Skin of body (tissue), 2 donors: Measurements from ENCODE around the gene MED23. TPM values are rescaled to one million over a fixed set of nuclear protein-coding genes. Genes with fewer than 3 reads are reported as not detected.
"Not testable (repeated sequence)": the region's sequence is repeated elsewhere in the genome, so short reads cannot be mapped to it uniquely, and the experiment has no call there.

Source experiments
- DNase-seq: peaks from one replicate; lab custom pipeline; 2025; lab: John Stamatoyannopoulos, UW
- total RNA-seq: library from RNA; depleted of rRNA; stranded (reverse); fragments of >200 nt; gene quantifications from one replicate; pipeline ENCODE4 v1.2.3, GENCODE V29; 2014

The MED23 gene
- total RNA-seq, 1 donor from 2014 or later, result 41.1 TPM

- no peak for DNase-seq
These were observed 53.9 kb downstream of the MED23 start for GRCh38 chr6:131574133-131574532.

GRCh38 chr6:131572686-131573415 is 55.2 kb downstream of the MED23 start, which contains the start of gene ARG1:
ARG1 (plus strand) TSS chr6:131573226; CDS start chr6:131573283, 57 bp downstream.
- DNase-seq, result no peak

GRCh38 chr6:131568726-131569125 is 59.3 kb downstream of the MED23 start:
- DNase-seq, result no peak

GRCh38 chr6:131565056-131565455 is 63.0 kb downstream of the MED23 start:
- no peak for DNase-seq

GRCh38 chr6:131561925-131562707 is 65.9 kb downstream of the MED23 start:
- no peak for DNase-seq

- no peak for DNase-seq
These were observed 69.1 kb downstream of the MED23 start for GRCh38 chr6:131558922-131559321.

- DNase-seq, result no peak
These were observed 72.0 kb downstream of the MED23 start for GRCh38 chr6:131555992-131556391.

GRCh38 chr6:131552572-131552971 is 75.5 kb downstream of the MED23 start:
- DNase-seq, result no peak

GRCh38 chr6:131551902-131552301 is 76.1 kb downstream of the MED23 start:
- no peak for DNase-seq

GRCh38 chr6:131549811-131550210 is 78.2 kb downstream of the MED23 start:
- DNase-seq, result no peak

GRCh38 chr6:131548441-131548840 is 79.6 kb downstream of the MED23 start:
- no peak for DNase-seq

GRCh38 chr6:131547488-131547887 is 80.6 kb downstream of the MED23 start:
- no peak for DNase-seq

GRCh38 chr6:131545317-131545716 is 82.7 kb downstream of the MED23 start:
- DNase-seq, result no peak

GRCh38 chr6:131538615-131539014 is 89.4 kb downstream of the MED23 start:
- DNase-seq, result not testable (repeated sequence)

- DNase-seq, result no peak
These were observed 95.4 kb downstream of the MED23 start for GRCh38 chr6:131532580-131533039.

GRCh38 chr6:131531681-131532080 is 96.4 kb downstream of the MED23 start:
- not testable (repeated sequence) for DNase-seq

- DNase-seq, result not testable (repeated sequence)
These were observed 97.1 kb downstream of the MED23 start for GRCh38 chr6:131530936-131531335.

- no peak for DNase-seq
These were observed 103.2 kb downstream of the MED23 start for GRCh38 chr6:131524695-131525336.

- no peak for DNase-seq
These were observed 103.9 kb downstream of the MED23 start for GRCh38 chr6:131523988-131524673.
